Fibroblast of skin of left quadriceps (primary cell): ENCODE data around the gene ANKRD10.

Experiments used
- DNase-seq, 2 experiments: peaks; one replicate each; pipeline ENCODE4 v3.0.0-alpha.2; 2013; ENCODE audit warnings: low read depth in 2 of 2

The ANKRD10 gene

DNA sequence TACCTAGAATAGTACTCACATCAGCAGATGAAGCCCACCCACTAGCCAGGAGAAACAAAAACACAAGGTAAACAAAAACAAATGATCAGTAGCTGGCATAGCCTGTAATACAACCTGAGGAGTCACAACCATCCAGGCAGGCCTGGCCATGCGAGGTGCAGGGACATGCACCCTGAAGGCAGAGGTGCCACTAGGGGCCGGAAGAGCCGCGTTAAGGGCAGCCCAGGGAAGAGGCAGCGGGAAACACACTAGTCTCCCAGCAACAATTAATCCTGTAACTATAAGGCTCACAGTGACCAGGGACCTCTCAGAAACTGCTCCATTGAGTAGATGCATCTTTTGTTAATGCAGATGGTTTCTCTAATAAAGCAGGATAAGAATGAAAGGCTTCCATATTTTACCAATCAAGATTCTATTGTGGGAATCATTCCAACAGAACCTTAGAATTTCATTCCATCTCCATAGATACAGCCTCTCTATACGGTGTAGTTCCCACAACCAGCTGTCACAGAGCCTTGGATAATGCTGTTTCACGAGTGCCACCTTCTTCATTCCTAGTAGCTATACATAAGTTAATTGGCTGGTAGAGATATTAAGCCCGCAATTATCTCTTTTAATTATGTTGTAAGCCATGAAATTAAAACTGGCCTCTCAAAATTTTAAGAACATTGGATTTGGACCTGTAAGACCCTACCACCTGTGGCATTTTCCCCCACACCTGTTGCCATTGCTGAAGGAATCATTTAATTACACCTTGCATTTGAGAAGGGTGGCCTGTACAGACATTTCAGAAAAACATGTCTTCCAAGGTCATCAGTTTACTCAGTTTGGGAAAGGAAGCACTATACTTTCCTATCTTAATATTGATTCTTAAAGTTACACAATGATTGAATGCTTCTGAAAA is 28.7 kb downstream of the ANKRD10 start:
- no peak for DNase-seq

DNA sequence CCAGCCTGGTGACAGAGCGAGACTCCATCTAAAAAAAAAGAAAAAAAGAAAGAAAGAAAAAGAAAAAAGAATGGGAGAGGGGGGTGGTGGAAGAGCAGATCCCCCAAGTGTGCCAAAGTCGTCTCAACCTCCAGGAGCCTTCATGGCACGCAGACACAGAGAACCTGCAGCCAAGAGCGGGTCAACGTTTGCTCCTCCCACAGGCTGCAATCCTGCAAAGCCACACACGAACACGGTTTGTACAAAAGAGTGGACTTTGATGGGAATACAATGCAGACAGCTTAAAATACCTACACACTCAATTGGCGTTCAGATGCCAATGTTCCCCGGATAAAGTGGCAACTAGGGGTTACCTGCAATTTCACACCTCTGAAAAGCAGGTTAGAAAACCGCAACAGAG is 29.4 kb downstream of the ANKRD10 start:
- DNase-seq = no peak

DNA sequence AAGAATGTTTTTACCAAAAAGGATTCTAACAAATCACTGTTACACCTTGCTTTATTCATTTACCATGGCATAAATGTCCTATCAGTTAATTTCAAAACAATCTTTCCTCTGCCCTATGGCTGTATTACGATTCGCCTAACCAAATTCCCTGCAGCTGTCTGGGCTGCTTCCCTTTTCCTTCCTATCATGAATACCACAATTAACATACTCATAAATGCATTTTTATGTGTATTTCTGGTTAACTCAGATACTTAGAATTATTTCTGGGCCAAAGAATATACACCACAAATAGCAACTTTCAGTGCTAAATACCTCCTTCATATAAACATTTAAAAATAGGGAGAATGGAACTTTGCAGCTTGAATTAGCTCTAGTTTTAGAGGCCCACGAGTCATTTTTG is 30.4 kb downstream of the ANKRD10 start:
- DNase-seq = no peak

DNA sequence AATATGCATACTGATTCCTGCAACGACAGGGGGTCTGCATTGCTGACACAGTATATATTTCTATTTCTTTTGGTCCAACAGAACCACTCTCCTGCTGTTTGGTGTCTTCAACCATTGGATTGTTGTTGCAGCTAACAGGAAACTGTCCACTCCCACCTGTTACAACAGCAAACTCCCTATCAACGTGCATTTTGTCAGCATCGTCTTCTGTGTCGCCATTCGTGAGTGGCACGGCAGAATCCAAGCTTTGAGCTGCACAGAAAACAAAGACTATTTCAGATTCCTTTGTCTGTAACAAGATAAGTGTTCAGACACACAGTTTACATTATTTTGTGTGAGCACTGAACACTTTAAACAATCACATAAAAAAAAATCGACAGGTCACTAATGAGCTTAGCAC is 31.3 kb downstream of the ANKRD10 start:
- no peak for DNase-seq

DNA sequence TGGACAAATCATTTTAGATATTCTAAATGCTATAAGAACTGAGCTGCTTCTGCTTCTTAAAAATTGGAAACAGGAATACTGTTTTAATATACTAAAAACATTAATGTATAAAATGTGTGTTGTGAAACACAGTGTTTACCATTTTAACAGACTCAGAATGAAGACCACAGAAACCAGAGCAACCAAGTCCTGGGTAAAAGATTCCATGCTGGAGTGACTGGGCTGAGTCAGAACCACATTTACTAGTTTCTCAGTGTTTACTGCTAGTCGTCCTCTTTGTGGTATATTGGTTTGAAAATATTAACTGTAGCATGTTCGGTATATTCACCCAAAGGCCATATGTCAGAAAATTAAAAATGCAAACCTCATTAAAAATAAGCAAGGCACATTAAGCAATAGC is 31.9 kb downstream of the ANKRD10 start:
- DNase-seq = peak in 1 of 2 experiments; percentile 26

DNA sequence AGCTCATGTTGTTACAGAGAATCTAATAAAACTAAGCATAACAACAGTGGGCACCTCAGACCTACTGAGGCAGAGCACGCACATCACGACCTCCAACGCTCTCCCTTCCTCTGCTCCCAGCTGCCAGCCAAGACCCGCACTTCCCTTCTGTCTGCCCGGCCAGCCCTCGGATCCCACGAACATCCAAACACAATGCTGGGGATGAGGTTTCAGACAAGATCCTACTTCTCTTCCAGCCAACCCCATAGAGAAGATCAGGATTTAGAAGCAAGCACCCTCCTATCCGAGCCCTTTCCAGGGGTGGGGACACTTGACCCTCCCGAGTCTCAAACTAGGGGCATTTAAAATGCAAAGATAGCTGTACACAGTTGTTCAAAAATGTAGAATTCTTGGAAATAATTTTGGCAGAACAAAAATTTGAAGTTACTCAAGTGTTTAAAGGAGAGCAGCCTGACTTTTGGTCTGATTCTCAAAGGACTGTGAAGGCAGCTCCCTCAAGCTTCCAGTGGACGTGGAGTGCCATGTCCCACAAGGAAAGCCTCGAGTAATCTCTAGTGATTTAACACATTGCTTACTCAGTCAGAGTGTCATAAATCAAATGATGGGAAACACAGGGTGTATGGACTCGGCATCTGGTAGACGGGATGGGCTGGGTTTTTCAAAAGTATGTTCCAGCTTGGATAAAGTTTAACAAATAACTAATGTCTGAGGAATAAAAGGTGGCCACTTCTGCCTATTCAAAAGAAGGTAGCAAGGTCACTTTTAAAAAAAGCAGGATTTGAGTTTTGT is 32.8 kb downstream of the ANKRD10 start:
- DNase-seq = peak in 1 of 2 experiments; percentile 11

DNA sequence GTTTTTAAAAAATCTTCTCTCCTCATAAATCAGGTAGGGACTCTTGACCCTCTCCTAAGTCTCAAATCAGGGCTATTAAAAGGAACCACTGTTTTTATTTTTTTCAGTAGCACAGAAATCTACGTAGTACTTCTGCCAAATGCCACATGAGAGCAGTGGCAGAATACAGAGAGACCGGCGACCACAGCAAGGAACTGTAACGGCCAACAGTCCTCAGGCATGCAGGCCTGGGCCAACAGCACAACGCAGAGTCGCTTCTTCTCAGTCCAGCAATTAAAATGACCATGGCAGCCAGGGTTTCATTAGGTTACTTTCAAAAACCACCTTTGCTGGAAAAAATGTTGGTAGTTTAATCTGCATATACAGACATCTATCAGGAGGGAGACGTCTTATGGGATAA is 34.2 kb downstream of the ANKRD10 start:
- no peak for DNase-seq

DNA sequence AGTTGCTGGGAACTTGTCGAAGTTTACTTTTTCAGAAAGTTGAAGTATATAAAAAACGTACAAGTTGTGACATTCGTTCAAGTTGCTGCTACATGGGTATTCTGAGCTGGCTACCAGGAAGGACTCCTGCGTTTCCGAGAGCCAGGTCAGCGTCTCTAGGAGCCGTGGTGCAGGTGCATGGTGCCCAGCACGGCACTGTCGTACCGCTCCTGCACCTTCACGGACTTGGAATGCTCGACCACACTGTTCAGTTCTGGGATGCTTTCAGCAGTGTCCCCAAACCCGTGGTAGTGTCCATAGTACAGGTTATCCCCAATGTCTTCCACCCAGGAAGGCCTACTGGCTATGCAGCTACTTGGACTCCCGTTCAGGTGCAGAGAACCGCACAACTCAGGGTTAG is 35.4 kb downstream of the ANKRD10 start:
- DNase-seq = no peak

DNA sequence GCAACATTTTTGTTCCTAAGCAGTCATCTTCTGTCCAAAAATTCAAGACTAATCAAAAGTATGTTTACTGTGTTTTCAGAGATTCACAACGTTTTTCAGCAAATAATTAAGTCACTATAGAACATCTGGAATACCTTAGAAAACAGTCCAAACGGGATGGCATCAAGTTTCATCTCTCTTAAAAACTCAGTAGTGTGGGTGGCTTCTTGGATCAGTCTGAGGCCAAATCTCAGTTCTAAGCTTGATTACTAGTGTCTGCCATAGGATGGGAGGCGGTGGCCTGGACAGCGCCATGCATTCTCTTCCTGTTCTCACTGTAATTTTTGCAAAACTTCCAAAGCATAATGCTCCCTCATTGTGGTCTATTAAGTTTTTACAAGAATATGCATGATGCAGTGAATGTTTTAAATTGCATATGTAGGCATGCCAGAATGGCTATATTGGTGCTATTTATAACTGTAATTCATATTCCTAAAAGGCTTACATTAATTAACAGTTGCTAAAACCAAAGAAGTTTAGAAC is 37.1 kb downstream of the ANKRD10 start:
- DNase-seq = peak in 1 of 2 experiments; percentile 12

DNA sequence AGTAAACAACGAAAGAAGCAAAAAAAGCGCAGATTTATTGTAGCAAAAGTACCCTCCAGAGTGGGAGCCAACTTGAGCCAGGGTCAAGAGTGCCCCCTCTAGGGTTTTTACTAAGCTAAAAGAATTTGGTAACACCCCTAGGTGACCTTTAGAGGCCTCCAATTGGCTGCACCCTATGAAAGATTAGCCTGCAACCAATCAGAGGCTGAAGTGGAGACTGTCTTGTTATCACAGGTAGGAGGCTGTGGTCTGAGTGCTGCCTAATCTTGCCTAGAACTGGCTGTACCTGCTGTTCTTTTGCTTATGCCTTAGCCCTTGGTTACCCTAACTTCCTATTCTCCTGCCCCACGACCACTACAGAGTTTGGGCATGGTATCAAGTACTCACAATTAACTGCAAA is 38.3 kb downstream of the ANKRD10 start:
- DNase-seq = no peak

DNA sequence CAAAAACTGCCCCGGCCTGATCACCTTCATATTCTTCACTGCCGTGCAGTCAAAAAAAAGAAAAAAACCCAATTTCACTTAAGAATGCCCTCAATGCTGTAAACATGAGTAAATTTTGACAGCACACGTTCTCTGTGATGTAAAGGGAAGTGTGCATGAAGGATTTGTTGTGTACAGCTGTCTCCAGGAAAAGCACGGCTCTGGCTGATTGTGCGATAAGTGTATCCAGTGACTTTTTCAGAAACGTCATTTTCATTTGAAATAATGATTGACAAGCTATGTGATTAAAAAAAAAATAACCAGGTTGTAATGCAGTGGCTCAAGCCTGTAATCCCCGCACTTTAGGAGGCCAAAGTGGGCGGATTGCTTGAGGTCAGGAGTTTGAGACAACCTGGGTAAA is 39.6 kb downstream of the ANKRD10 start:
- DNase-seq = no peak

DNA sequence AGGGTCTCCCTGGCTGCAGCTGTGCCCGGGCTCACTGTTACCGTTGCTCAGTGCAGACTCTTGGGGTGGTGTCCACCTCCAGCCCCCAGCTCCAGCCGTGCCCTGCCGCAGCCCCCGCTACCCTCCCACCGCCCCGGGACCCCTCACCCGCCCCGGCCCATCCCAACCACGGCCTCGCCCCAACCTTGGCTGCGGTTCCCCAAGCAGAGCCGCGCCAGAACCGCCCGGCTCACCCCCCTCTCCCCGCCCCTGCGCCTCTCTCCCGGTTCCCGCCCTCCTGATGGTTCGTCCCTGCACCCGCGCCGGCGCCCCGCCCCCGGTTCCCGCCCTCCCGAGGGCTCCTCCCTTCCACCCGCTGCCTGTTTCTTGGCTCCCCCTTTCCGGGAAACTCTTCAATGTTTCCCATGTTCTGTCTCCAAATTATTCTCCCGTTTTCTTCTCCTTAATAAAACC is 40.3 kb downstream of the ANKRD10 start:
- peak in 1 of 2 experiments; percentile 37 for DNase-seq

DNA sequence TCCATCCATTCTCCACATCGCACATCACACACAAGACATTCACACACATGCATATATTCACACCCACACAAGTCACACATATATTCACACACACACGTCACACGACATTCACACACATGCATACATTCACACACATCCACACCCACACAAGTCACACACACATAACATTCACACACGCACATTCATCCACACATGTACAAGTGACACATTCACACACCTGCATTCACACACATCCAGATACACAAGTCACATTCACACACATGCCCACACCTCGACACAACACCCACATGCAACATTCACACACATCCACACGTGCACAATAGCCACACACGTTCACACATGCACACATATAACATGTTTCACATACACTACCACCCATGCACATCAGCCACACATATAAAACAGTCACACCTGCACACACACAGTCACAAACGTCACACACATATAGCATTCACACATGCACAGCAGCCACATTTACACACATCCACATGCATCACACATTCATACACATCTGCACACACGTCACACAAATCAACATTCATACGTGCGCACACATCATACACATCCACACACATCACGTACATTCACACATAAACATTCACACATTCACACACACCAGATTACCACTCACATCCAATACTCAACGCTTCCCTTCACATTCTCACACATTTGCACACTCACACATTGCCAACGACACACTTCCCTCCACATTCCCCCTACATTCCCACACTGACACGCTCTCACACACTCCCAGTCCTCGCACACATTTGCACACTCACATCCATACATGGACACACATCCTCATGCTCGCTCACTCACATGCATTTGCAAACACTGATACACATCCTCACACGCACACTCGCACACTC is 41.0 kb downstream of the ANKRD10 start:
- DNase-seq = no peak

DNA sequence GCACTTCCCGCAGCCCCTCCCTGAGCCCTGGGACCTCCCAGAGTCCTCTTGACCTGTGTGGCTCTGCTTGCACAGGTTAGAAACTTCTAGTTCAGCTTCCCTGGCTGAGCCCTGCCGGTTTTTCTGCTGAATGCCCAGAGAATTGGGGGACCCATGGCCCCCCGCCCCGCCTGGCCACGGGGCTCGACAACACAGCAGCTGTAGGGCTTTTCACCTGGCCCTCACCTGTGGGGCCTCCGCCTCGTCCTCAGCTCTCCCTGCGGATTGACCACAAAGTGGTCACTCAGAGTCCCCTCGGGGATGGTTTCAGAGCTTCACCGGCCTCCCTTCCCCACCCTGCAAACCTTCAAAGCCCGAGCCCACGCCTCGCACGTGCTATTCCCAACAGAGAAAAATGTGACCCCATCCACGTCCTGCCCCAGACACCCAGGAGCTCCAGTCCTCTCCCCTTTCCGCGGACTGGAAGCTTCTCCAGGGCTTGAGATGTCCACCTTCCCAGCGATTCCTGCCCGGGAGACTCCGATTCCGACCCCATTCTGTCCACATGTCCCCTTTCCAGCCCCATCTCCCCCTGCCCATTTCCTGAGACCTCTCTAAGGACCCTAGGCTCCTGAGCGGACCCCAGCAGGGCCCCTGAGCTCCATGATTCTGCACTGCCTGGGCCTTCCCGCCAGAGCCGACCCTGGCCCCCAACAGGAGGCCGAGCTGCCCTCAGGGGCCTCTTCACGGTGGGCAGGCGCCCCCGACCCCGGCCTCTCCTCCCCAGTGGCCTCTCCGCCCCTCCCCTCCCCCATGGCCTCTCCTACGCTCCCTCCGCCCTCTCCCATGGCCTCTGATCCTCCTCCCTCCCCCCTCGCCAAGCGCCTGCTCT is 41.9 kb downstream of the ANKRD10 start:
- DNase-seq = no peak

DNA sequence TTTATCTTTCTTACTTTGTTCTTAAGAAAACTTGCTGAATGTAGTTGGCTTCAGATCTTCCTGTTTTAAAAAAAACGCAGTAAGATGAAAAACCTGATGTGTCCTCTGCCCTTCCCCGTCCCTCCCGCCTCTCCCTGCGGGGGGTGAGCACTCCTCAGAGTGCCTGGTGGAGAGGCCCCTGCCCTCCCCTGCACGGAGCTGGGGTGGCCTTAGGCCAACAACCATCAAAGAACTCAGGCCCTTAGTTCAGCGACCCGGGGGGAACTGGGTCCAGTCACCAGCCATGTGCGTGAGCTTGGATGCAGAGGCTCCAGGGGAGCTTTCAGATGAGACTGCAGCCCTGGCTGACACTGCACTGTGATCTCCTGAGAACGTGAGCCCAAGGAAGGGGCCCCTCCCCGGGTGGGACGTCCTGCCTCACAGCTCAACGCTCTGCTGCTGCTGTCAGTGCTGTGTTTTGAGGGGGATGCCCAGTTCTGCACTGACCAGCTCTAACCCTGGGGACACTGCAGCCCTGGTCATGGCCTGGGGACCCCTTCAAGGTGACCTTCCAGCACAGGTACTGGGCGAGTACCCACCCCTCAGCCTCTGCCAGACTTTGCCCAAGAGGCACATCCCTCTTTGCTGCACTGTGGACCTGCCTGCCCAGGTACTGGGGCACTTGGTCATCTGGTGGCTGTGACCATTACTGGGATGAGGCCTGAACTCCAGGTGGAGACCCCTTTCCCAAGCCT is 42.7 kb downstream of the ANKRD10 start:
- DNase-seq = no peak

DNA sequence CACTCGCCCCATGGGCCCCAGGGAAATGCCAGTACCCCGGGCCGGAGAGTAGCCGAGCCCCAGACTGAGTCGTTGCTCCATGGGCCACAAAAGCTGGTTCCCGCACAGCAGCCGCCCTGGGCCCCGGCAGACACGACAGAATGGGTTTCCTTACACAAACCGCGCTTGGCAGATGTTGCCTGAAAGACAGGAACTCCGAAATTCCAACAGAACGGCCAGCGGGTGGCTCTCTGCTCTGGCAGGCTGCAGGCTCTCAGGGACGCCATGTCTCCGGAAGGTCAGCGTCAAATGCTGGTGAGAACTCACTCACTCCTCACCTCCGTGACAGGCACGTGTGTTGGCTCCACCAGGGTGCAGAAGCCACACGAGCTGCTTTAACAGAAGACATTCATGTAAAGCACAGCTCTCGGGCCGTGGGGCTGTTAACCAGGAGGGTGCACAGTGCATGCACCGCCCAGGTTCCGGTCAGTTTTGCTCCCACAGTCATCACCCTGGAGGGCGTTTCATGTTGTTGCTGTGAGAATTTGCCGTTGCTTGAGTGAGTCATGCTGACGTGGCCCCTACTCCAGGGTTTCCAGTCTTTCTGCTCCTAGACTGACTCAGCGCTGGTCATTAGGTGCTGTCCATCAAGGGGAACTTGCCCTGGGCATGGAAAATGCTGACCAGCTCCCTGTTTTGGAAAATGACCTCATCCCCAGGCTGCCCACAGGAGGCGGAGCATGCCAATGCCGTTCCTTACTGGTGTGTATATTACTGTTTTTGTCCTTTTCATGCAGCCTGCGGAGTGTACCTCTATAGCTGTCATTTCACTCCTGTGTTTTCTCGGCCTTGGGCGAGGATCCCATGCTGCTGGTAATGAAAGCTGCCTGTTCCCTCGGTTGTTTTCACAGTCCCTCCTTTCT is 44.8 kb downstream of the ANKRD10 start:
- DNase-seq = peak; percentile 82 to 86

DNA sequence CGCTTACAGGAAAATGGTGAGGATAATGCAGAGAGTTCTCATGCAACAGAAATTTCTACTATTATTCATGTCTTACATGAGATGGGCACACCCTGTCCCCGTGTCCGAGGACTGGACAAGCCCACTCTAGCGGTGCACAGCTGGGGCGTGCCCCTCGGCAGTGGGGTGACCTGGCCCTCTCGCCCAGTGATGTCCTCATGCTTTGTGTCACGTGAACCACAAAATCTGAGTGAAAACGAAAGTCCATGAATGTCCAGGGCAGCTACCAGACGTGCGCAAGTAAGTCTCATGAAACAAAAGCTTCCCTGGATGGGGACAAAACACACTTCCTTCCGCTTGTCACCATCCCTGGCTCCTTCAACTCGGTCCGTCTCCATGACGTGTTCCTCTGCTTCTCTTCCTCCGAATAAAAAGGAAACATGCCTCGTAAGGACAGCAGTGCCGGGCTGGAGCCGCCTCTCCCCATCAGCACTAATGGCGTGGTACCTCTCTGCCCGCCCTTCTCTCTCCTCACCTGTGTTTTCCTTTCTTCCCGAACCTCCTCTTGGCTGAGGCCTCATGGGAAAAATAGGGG is 45.6 kb downstream of the ANKRD10 start:
- DNase-seq = no peak

DNA sequence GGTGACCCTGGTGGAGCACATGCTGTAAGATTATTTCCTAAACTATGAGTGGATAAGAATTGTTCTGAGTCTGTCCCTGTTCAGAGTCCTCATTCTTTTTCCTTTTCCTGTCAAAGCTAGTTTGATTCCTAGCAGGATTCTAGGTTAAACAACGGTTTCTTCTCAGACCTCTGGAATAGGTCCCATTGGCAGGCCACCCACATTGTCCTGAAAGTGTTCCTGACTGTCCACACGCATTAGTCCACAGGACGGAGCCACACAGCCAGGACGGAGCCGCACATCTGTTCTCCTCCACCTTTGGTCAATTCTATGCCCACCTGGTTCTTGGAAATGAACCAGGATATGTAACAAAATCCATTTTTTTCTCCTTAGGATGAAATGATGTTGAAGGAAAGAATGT is 46.1 kb downstream of the ANKRD10 start:
- DNase-seq = no peak

DNA sequence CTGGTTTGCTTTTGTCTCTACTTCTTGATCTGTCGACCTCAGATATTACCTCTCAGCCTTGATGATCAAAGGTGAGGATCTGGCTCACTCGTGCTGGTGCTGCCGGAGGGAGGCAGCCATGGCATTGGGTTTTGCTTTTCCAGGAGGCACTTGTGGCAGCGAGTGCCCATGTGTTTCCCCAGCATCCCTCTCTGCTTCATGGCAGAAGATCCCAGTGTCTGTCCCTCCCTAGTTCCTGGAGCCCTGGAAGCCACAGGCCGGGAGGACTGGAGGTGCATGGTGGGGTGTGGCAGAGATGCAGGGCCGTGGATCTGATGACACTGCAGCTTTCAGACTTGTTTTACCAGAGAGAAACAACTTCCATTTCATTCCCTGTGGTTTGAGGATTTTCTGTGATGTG is 47.5 kb downstream of the ANKRD10 start:
- no peak for DNase-seq
